Measurements from ENCODE around the gene HMGN4.

The HMGN4 gene

GRCh38 chr6:26539071-26539615, 977 bp downstream of the HMGN4 start:
- no peak for DNase-seq (ENCODE audit: low read depth in 1 of 2, low spot score in 1 of 2)
- peak overlapping the region; percentile 61 for H3K4me3 ChIP-seq (replicated peaks; ENCODE audit: insufficient read depth, low read length)
- TF ChIP-seq REST (IDR thresholded peaks at IDR 0.05; ENCODE audit: insufficient replicate concordance, low read depth): no peak
- TF ChIP-seq SPI1 (IDR thresholded peaks at IDR 0.05; ENCODE audit: borderline replicate concordance, low read depth): no peak
- no peak for TF ChIP-seq POLR2AphosphoS5 (IDR thresholded peaks at IDR 0.05; ENCODE audit: low read depth)
- TF ChIP-seq GABPA (IDR thresholded peaks at IDR 0.05; ENCODE audit: low read depth): no peak
- no peak for TF ChIP-seq CTCF (IDR thresholded peaks at IDR 0.05; ENCODE audit: insufficient read depth, low read length)
- no peaks in the 10 kb centered on the region for H3K27me3 ChIP-seq (ENCODE audit: insufficient read depth, poor library complexity, severe bottlenecking)
- H3K27ac ChIP-seq (replicated peaks): peak overlapping the region; percentile 93

GRCh38 chr6:26541579-26541978, 3.4 kb downstream of the HMGN4 start:
- H3K27me3 ChIP-seq (ENCODE audit: insufficient read depth, poor library complexity, severe bottlenecking): no peaks in the 10 kb centered on the region
- no peak for DNase-seq (ENCODE audit: low read depth in 1 of 2, low spot score in 1 of 2)
- no peak for TF ChIP-seq SPI1 (IDR thresholded peaks at IDR 0.05; ENCODE audit: borderline replicate concordance, low read depth)
- no peak for TF ChIP-seq CTCF (IDR thresholded peaks at IDR 0.05; ENCODE audit: insufficient read depth, low read length)
- TF ChIP-seq GABPA (IDR thresholded peaks at IDR 0.05; ENCODE audit: low read depth): no peak
- no peak for TF ChIP-seq REST (IDR thresholded peaks at IDR 0.05; ENCODE audit: insufficient replicate concordance, low read depth)
- no peak for TF ChIP-seq POLR2AphosphoS5 (IDR thresholded peaks at IDR 0.05; ENCODE audit: low read depth)
- no peak overlapping the region for H3K4me3 ChIP-seq (replicated peaks; ENCODE audit: insufficient read depth, low read length)
- no peak overlapping the region for H3K27ac ChIP-seq (replicated peaks)

GRCh38 chr6:26543953-26544352, 5.8 kb downstream of the HMGN4 start:
- no peak for DNase-seq (ENCODE audit: low read depth in 1 of 2, low spot score in 1 of 2)
- H3K27me3 ChIP-seq (ENCODE audit: insufficient read depth, poor library complexity, severe bottlenecking): no peaks in the 10 kb centered on the region
- no peak for TF ChIP-seq POLR2AphosphoS5 (IDR thresholded peaks at IDR 0.05; ENCODE audit: low read depth)
- no peak for TF ChIP-seq GABPA (IDR thresholded peaks at IDR 0.05; ENCODE audit: low read depth)
- no peak for TF ChIP-seq REST (IDR thresholded peaks at IDR 0.05; ENCODE audit: insufficient replicate concordance, low read depth)
- TF ChIP-seq SPI1 (IDR thresholded peaks at IDR 0.05; ENCODE audit: borderline replicate concordance, low read depth): no peak
- TF ChIP-seq CTCF (IDR thresholded peaks at IDR 0.05; ENCODE audit: insufficient read depth, low read length): peak; percentile 4
- no peak overlapping the region for H3K27ac ChIP-seq (replicated peaks)
- H3K4me3 ChIP-seq (replicated peaks; ENCODE audit: insufficient read depth, low read length): no peak overlapping the region
